ENCODE measurements around the gene PDYN. TPM values are rescaled to one million over a fixed set of nuclear protein-coding genes. Genes with fewer than 3 reads are reported as not detected.

Gene PDYN
- polyA plus RNA-seq, 3 donors from 2014 or later: not detected

GRCh38 chr20:1953621-1954020, 40.2 kb downstream of the PDYN start:
- no peaks in the 10 kb centered on the region for H3K36me3 Mint-ChIP-seq
- H3K4me3 Mint-ChIP-seq: no peak overlapping the region
- peaks cover 0 to 8% (median 3%) of the 10 kb centered on the region in 3 donors for H3K27me3 Mint-ChIP-seq (ENCODE audit: low read depth in 3 of 3)
- no peaks in the 10 kb centered on the region for H3K9me3 Mint-ChIP-seq
- H3K4me1 Mint-ChIP-seq: no peaks in the 10 kb centered on the region
- no peak overlapping the region for H3K27ac Mint-ChIP-seq
- DNase-seq: no peak

DNA sequence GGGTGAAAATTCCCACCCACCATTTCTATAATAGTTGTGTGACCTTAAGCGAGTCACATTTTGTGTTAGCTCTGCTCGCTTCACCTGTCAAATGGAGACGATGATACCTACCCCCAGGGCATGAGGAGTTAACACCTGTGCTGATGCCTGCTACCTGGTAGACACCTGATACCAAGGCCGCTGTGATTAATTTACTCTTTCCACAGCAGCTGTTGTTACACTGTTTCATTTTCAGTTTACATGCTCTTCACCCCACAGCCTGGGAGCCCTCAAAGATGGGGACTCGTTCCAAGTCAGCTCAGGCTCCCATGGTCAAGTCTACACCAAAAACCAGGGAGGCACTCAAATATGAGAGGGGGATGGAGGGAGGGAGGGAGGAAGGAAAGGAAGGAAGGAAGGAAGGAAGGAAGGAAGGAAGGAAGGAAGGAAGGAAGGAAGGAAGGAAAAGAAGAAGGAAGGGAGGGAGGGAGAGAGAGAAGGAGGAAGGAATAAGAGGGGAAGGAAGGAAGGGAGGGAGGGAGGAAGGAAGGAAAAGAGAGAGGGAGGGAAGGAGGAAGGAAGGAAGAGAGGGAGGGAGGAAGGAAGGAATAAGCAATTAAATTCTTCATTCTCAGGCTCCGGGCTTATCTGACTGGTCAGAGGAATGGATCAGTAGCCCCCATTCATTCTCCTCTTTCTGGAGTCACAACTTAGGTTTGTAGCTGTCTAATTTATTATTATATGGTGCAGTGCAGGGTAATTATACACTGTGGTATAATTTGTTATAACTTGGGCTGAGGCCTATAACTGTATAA, 40.9 kb downstream of the PDYN start:
- no peaks in the 10 kb centered on the region for H3K4me1 Mint-ChIP-seq
- no peaks in the 10 kb centered on the region for H3K9me3 Mint-ChIP-seq
- no peak overlapping the region for H3K27ac Mint-ChIP-seq
- no peak overlapping the region for H3K4me3 Mint-ChIP-seq
- H3K36me3 Mint-ChIP-seq: no peaks in the 10 kb centered on the region
- DNase-seq: no peak
- peaks cover 0 to 8% (median 4%) of the 10 kb centered on the region in 3 donors for H3K27me3 Mint-ChIP-seq (ENCODE audit: low read depth in 3 of 3)

DNA sequence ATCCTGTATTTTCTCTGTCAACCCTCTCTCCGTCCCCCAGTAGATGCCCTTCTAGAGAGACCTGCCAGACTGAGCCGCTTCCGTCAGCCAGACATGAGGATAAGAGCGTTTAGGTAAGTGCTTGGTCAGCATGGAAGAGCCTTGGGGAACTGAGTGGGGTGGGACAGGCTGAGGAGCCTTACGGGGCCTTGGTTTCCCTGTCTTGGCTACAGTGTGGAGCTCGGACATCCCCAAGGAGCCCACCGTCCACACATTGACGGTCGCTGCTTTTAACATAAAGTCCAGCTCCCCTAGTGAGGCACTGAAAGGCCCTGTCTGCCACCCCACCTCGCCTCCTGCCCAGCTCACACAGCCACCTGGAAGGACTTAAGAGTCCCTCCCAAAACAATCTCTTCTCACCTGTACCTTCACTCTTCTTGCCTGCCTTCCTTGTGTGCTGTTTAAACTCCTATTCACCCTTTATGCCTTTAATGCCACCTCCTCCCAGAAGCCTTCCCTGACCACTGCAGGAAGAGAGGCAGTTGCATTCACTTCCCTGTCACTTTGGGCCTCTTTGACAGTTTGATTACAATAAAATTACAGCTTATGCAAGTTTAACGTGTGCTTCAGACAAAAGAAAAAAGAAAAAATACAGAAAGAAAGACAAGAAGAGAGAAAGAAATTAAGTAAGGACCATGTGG, 42.3 kb downstream of the PDYN start:
- Mint-ChIP-seq H3K27ac (no peak overlapping the region), H3K4me3 (no peak overlapping the region), H3K4me1 (no peaks in the 10 kb centered on the region)

DNA sequence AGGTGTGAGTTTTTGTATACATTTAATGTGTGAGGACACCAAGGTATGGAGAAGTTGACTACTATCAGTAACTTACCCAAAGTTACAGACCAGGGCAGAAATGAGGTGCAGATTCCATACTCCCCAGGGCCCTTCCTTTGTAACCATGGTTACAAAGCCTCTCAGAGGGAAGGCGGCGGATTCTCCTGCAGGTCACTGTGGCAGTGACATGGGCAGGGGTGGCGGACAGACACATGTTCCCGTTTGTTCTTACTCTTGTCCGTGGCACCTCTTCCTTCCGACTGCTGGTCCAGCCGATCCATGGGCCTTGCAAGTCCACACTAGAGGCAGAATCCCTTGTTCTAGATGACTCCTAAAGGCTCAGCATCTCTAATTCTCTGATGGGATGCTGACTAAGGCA, 43.0 kb downstream of the PDYN start:
- H3K27me3 Mint-ChIP-seq (ENCODE audit: low read depth in 3 of 3): peaks cover 3 to 16% (median 10%) of the 10 kb centered on the region in 3 donors
- no peak for DNase-seq
- H3K27ac Mint-ChIP-seq: no peak overlapping the region
- no peaks in the 10 kb centered on the region for H3K36me3 Mint-ChIP-seq
- no peaks in the 10 kb centered on the region for H3K4me1 Mint-ChIP-seq
- no peaks in the 10 kb centered on the region for H3K9me3 Mint-ChIP-seq
- H3K4me3 Mint-ChIP-seq: no peak overlapping the region

More for the DNA sequence above, 42.3 kb downstream of the PDYN start:
- DNase-seq: no peak
- Mint-ChIP-seq H3K36me3 (no peaks in the 10 kb centered on the region), H3K9me3 (no peaks in the 10 kb centered on the region), H3K27me3 (ENCODE audit: low read depth in 3 of 3) (peaks cover 2 to 16% (median 10%) of the 10 kb centered on the region in 3 donors)

DNA sequence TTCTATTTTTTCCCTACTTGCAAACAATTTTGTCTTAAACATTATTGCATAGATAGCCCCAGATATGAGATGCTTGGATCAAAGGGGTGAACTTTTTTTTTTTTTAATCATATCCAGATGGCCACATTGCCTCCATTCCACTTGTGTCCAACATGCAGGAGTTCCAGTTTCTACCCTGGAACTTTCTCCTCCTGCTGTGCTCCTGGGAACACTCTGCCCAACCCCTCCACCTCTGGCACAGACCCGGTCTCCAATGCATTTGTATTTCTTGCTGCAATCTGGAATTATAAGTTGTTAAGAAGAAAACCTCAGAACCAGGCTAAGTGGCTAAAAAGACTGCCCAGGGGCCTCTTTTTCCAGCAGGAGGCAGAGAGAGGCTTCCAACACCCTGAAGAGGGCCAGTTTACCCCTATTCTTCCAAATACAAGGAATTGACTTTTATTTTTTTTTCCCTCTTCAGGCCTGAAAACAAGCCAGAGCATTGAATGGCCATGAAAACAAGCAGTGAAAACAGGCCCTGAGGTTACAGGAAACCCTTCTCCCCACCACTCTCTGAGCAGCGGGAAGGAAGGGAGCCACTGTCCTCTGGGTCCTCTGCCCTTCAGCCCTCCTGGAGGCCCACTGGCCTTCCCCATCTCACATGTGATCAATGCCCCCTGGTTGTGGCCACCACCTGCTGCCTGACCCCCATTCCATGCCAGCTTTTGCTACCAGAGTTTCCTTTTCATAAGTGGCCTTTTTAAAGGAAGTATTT, 44.3 kb downstream of the PDYN start:
- Mint-ChIP-seq H3K27ac (no peak overlapping the region), H3K9me3 (no peaks in the 10 kb centered on the region), H3K4me3 (no peak overlapping the region), H3K36me3 (no peaks in the 10 kb centered on the region), H3K4me1 (no peaks in the 10 kb centered on the region), H3K27me3 (ENCODE audit: low read depth in 3 of 3) (peaks cover 3 to 15% (median 10%) of the 10 kb centered on the region in 3 donors)
- DNase-seq: no peak

DNA sequence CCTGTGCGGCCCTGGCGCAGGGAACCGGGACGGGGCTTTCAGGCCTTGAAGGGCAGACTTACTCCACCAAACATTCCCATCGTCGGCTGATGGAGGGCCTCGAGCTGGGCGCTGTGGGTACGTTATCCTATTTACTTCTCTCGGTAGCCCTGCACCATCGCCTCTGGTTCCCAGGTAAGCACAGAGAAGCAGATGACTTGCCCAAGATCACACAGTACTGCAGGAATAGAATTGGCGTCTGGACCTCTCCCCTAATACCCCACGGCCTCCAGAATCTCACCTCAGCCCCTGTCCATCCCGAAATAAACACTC, 46.4 kb downstream of the PDYN start:
- no peaks in the 10 kb centered on the region for H3K9me3 Mint-ChIP-seq
- no peak for DNase-seq
- no peaks in the 10 kb centered on the region for H3K4me1 Mint-ChIP-seq
- H3K36me3 Mint-ChIP-seq: no peaks in the 10 kb centered on the region
- H3K27me3 Mint-ChIP-seq (ENCODE audit: low read depth in 3 of 3): peaks cover 7 to 18% (median 10%) of the 10 kb centered on the region in 3 donors
- H3K27ac Mint-ChIP-seq: no peak overlapping the region
- no peak overlapping the region for H3K4me3 Mint-ChIP-seq

DNA sequence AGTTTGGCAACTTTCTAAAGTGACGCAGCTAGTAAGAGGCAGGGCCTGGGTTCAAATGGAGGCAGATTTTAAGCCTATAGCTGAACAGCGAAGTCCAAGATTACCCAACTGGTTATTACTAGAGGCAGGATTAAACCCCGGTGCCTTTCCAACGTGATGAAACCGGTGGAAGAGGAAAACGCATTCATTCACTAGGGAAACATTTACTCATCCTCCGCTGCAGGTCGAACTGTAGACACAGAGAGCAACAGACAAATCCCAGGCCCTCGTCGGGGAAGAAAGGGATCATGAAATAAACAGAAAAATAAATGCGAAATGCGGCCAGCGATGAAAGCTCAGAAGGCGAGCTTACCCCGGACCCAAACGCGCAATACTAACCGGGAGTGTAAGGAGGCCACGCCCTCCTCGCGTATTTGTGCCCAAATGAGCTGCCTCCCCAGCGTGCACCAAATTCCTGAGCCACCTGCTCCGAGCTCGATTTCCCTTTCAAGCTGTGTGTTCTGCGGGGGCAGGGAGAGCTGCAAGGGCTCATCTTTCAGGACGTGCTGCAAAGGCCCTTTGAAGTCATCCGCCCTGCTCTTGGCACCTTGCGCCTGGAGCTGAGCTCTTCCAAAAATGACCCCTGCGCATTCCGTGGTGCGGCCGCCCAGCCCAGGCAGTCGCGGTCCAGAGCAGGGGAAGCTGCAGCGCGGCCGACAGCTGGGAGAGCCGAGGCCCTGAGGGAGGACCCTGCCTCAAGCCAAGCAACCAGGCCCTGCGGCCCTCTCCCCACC, 46.9 kb downstream of the PDYN start:
- no peak overlapping the region for H3K27ac Mint-ChIP-seq
- H3K4me3 Mint-ChIP-seq: no peak overlapping the region
- peaks cover 7 to 18% (median 10%) of the 10 kb centered on the region in 3 donors for H3K27me3 Mint-ChIP-seq (ENCODE audit: low read depth in 3 of 3)
- no peak for DNase-seq
- H3K36me3 Mint-ChIP-seq: no peaks in the 10 kb centered on the region
- H3K4me1 Mint-ChIP-seq: no peaks in the 10 kb centered on the region
- no peaks in the 10 kb centered on the region for H3K9me3 Mint-ChIP-seq

DNA sequence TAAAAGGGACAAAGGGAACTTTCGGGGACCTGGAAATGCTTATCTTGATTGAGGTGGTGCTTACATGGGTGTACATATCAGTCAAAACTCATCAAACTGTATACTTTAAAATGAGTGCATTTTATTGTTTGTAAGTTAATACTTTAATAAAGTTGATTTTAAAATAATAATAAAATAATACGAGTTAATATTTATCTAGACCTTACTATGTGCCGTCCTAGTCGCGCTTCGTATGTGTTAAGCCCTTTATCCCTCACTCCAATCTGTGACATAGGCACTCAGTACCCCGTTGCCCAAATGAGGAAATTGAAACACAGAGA, 47.5 kb downstream of the PDYN start:
- DNase-seq: no peak
- Mint-ChIP-seq H3K4me1 (no peaks in the 10 kb centered on the region), H3K27me3 (ENCODE audit: low read depth in 3 of 3) (peaks cover 7 to 18% (median 12%) of the 10 kb centered on the region in 3 donors), H3K36me3 (no peaks in the 10 kb centered on the region), H3K27ac (no peak overlapping the region), H3K9me3 (no peaks in the 10 kb centered on the region), H3K4me3 (no peak overlapping the region)

GRCh38 chr20:1945660-1946059, 48.2 kb downstream of the PDYN start:
- no peak overlapping the region for H3K4me3 Mint-ChIP-seq
- H3K36me3 Mint-ChIP-seq: no peaks in the 10 kb centered on the region
- H3K27ac Mint-ChIP-seq: no peak overlapping the region
- DNase-seq: no peak
- no peaks in the 10 kb centered on the region for H3K4me1 Mint-ChIP-seq
- H3K9me3 Mint-ChIP-seq: no peaks in the 10 kb centered on the region
- H3K27me3 Mint-ChIP-seq (ENCODE audit: low read depth in 3 of 3): peaks cover 7 to 17% (median 12%) of the 10 kb centered on the region in 3 donors

DNA sequence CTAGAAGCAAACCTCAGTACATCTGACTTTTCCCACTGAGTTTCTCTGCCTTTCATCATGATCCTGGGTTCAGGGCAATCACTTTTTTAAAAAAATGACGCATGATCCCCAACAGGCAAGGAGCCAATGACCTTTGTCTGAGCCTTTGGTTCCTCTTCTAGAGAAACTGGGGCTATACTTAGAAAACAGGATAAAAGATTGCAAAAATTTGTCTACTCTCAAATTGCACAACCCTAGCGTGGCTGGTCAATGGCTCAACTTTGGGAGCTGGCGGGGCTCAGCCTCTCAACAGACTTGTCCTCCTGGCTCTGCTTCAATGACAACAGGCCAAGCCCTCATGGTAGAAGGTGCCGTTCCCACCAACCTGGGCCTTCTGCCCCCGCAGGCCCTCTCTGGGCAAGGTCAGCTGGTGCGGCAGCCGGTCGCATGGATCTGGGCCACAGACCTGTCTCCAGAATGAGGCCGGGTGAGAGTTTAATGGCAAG, 48.7 kb downstream of the PDYN start:
- Mint-ChIP-seq H3K36me3 (no peaks in the 10 kb centered on the region), H3K4me1 (no peaks in the 10 kb centered on the region), H3K9me3 (no peaks in the 10 kb centered on the region), H3K27me3 (ENCODE audit: low read depth in 3 of 3) (peaks cover 7 to 14% (median 12%) of the 10 kb centered on the region in 3 donors), H3K4me3 (no peak overlapping the region), H3K27ac (no peak overlapping the region)
- no peak for DNase-seq

- peaks cover 7 to 14% (median 12%) of the 10 kb centered on the region in 3 donors for H3K27me3 Mint-ChIP-seq (ENCODE audit: low read depth in 3 of 3)
- no peak for DNase-seq
- H3K36me3 Mint-ChIP-seq: no peaks in the 10 kb centered on the region
- H3K4me1 Mint-ChIP-seq: no peaks in the 10 kb centered on the region
- H3K27ac Mint-ChIP-seq: no peak overlapping the region
- no peaks in the 10 kb centered on the region for H3K9me3 Mint-ChIP-seq
- no peak overlapping the region for H3K4me3 Mint-ChIP-seq
Observed at GRCh38 chr20:1944345-1945091, 49.3 kb downstream of the PDYN start.

DNA sequence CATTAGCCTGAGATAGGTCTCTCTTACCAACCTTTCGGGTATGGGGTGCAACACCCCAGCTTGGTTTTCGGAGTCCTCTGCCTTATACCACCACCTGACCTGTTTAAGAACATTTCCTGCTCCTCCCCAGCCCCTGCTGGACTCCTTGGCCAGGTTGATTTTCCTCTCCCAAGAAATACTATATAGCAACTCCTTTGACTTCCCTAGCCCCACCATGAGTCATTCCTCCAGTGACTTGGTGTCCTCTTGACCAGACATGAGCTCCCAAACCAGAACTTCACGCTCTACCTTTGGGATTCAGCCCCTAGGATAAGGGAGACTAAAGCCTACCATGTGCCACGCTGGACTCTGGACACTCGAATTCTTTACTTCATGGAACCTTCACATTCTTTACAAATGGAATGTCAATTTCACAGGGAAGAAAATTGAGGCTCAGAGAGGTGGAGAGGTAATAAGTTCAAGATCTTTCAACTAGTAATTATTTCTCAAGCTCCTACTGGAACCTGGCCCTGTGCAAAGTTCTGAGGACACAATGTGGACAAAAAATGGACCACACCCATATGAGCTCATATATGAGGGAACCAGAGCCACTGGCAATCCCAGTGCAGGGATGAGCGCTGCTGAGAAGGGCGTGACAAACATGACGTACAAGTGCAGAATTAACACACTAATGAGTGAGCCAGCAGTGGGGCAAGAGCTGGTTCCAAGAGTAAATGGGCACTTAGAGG, 50.4 kb downstream of the PDYN start:
- Mint-ChIP-seq H3K27me3 (ENCODE audit: low read depth in 3 of 3) (peaks cover 7 to 12% (median 9%) of the 10 kb centered on the region in 3 donors), H3K27ac (no peak overlapping the region), H3K4me1 (no peaks in the 10 kb centered on the region), H3K9me3 (no peaks in the 10 kb centered on the region), H3K4me3 (no peak overlapping the region), H3K36me3 (no peaks in the 10 kb centered on the region)
- DNase-seq: no peak

Data from immature natural killer cell (primary cell).